CD8-positive, alpha-beta memory T cell (primary cell): ENCODE measurements around the gene SPIN1. TPM values are rescaled to one million over a fixed set of nuclear protein-coding genes. Genes with fewer than 3 reads are reported as not detected.

Source experiments
- CTCF ChIA-PET: fragments of 350-600 bp; sonication (Branson Sonifier 250); formaldehyde crosslinking; loops from one replicate; lab custom pipeline; 2021; ENCODE audit warnings: antibody characterized with exemption; lab: Charles Lee
- POLR2A ChIA-PET: fragments of 350-600 bp; sonication (Branson Sonifier 250); formaldehyde crosslinking; loops from one replicate; lab custom pipeline; 2021; ENCODE audit warnings: antibody characterized with exemption; lab: Charles Lee
- DNase-seq, 5 donors: peaks; one replicate each; pipeline versions ENCODE4 v3.0.0 to v3.0.0-alpha.2; 2020 to 2022; ENCODE audit warnings: mixed read lengths in 1 of 5
- H3K27ac ChIP-seq: one replicate; pipeline ENCODE4 v1.7.0; 2013; ENCODE audit warnings: low read depth, mild to moderate bottlenecking, low read length, moderate library complexity
- H3K27me3 ChIP-seq: 2 replicates; pipeline ENCODE4 v1.7.0; 2013; ENCODE audit warnings: low read length, mild to moderate bottlenecking; ENCODE audit not compliant: insufficient read depth, poor library complexity, severe bottlenecking
- H3K36me3 ChIP-seq: 2 replicates; pipeline ENCODE4 v1.7.0; 2013; ENCODE audit warnings: mild to moderate bottlenecking, low read length, moderate library complexity; ENCODE audit not compliant: insufficient read depth
- H3K4me1 ChIP-seq: 2 replicates; pipeline ENCODE4 v1.7.0; 2013; ENCODE audit warnings: mild to moderate bottlenecking, low read length, moderate library complexity; ENCODE audit not compliant: insufficient read depth
- H3K4me3 ChIP-seq: 2 replicates; pipeline ENCODE4 v1.7.0; 2013; ENCODE audit warnings: mild to moderate bottlenecking, low read length
- H3K9me3 ChIP-seq: 2 replicates; pipeline ENCODE4 v1.7.0; 2013; ENCODE audit warnings: mild to moderate bottlenecking, low read length
- H3K27ac Mint-ChIP-seq, 8 donors: one replicate each; pipeline ENCODE4 v1.8.0; 2020 to 2021; ENCODE audit warnings: mixed read lengths in 8 of 8, mild to moderate bottlenecking in 6 of 8, inconsistent platforms in 3 of 8, moderate library complexity in 3 of 8
- H3K27me3 Mint-ChIP-seq, 2 donors: one replicate each; pipeline ENCODE4 v1.8.0; 2020 to 2021; ENCODE audit warnings: mixed read lengths in 2 of 2, mild to moderate bottlenecking in 1 of 2, moderate library complexity in 1 of 2
- H3K36me3 Mint-ChIP-seq, 3 donors: one replicate each; pipeline ENCODE4 v1.8.0; 2020 to 2021; ENCODE audit warnings: mixed read lengths in 3 of 3, inconsistent platforms in 1 of 3, mild to moderate bottlenecking in 1 of 3
- H3K4me1 Mint-ChIP-seq, 3 donors: one replicate each; pipeline ENCODE4 v1.8.0; 2020 to 2021; ENCODE audit warnings: mixed read lengths in 3 of 3, inconsistent platforms in 1 of 3, mild to moderate bottlenecking in 1 of 3
- H3K4me3 Mint-ChIP-seq, 7 donors: one replicate each; pipeline ENCODE4 v1.8.0; 2020 to 2021; ENCODE audit warnings: mixed read lengths in 7 of 7, mild to moderate bottlenecking in 6 of 7, moderate library complexity in 4 of 7, inconsistent platforms in 2 of 7
- H3K9me3 Mint-ChIP-seq, 5 donors: one replicate each; pipeline ENCODE4 v1.8.0; 2020 to 2022; ENCODE audit warnings: mixed read lengths in 5 of 5, mild to moderate bottlenecking in 3 of 5, moderate library complexity in 2 of 5, inconsistent platforms in 1 of 5
- polyA plus RNA-seq: library from polyadenylated mRNA; unstranded; fragments of 300-500 nt; fragmentation: Illumina TruSeq; gene quantifications from one replicate; pipeline ENCODE4 v1.2.3, GENCODE V29; 2021
- total RNA-seq, 2 experiments: library from RNA; stranded (reverse); gene quantifications; one replicate each; pipeline ENCODE4 v1.2.3, GENCODE V29; 2021

SPIN1 gene
- total and polyA plus RNA-seq, 3 experiments from 2014 or later, result 21.9 to 24.1 (median 22.9) TPM

DNA sequence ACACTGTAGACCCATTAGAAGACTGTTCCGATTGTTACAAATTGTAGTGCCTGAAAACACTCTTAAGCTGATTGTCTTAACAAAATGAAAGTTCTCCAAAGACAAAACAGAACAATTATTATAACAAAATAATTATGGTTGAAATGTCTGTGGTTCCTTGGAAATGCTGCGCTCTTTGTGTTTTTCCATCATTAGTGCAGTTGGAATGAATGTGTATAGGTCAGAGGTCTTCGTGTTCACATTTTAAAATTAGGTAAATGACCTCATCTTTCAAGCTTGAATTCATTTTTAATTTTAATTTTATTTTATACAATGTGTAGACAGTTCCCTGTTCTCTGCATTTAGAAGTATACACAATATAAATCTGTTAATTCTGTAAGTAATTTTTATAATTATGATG is 90.0 kb downstream of the SPIN1 start:
- no peak for DNase-seq
- Histone ChIP-seq H3K36me3 (no peaks in the 10 kb centered on the region), H3K4me3 (no peak overlapping the region), H3K4me1 (no peaks in the 10 kb centered on the region), H3K27me3 (no peaks in the 10 kb centered on the region), H3K9me3 (no peaks in the 10 kb centered on the region), H3K27ac (no peak overlapping the region)
- no peaks in the 10 kb centered on the region for H3K9me3 Mint-ChIP-seq
- no peak overlapping the region for H3K27ac Mint-ChIP-seq
- H3K27me3 Mint-ChIP-seq, result no peaks in the 10 kb centered on the region
- ChIA-PET POLR2A (no interaction called here), CTCF (no interaction called here)
- peaks cover 3 to 22% (median 20%) of the 10 kb centered on the region in 3 donors for H3K4me1 Mint-ChIP-seq
- no peak overlapping the region for H3K4me3 Mint-ChIP-seq
- H3K36me3 Mint-ChIP-seq, result peaks cover 0 to 31% (median 22%) of the 10 kb centered on the region in 3 donors

DNA sequence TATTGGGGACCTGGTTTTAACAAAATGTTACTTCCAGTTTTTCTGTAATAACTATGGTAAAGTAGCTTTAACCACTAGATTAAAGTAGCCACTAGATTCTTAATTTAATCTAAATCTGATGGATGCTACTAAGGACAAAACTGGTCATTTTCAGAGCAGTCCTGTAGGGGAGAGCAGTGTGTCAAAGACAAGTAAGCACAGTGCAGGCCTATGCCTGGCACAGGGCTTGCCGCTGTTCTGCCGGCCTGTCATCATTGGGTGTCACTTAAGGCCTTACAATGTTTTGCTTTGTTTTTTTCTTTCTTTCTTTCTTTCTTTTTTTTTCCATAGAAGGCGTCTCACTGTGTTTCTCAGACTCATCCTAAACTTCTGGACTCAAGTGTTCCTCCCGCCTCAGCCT is 93.7 kb downstream of the SPIN1 start:
- Histone ChIP-seq H3K36me3 (no peaks in the 10 kb centered on the region), H3K4me3 (no peak overlapping the region), H3K27ac (no peak overlapping the region), H3K27me3 (no peaks in the 10 kb centered on the region), H3K9me3 (no peaks in the 10 kb centered on the region), H3K4me1 (no peaks in the 10 kb centered on the region)
- H3K27me3 Mint-ChIP-seq, result no peaks in the 10 kb centered on the region
- H3K36me3 Mint-ChIP-seq, result peaks cover 0 to 14% (median 13%) of the 10 kb centered on the region in 3 donors
- no peak for DNase-seq
- ChIA-PET POLR2A (no interaction called here), CTCF (no interaction called here)
- peaks cover 1 to 8% (median 7%) of the 10 kb centered on the region in 3 donors for H3K4me1 Mint-ChIP-seq
- no peak overlapping the region for H3K4me3 Mint-ChIP-seq
- H3K9me3 Mint-ChIP-seq, result no peaks in the 10 kb centered on the region
- H3K27ac Mint-ChIP-seq, result no peak overlapping the region

DNA sequence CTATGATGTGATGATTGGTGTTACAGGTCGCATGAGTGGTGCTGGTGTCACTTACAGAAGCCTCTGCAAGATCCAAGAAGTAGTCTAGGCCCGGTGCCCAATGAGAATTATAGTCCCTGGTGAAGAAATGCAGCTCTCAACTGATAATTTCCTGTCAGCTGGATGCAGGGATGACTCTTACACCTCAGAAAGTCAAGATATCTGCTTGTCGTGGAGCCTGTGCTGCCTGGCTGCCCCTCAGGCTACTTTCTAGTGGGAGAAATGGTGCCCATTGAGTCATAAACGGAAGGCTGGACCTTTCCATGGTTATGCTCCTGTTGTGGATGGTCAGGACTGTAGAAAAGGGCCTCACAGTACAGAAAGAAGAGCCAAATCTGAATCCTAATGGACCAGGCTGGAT is 99.9 kb downstream of the SPIN1 start:
- ChIA-PET POLR2A (interaction anchor here (0.6 to 0.7 kb wide), 2 partner anchors 15 to 16 kb away, joined by 3 read pairs; no protein-coding TSS in a partner anchor), CTCF (no interaction called here)
- no peaks in the 10 kb centered on the region for H3K4me1 Mint-ChIP-seq
- DNase-seq, result no peak
- H3K27me3 Mint-ChIP-seq, result peaks cover 0 to 2% of the 10 kb centered on the region in 2 donors
- H3K4me3 Mint-ChIP-seq, result no peak overlapping the region
- no peaks in the 10 kb centered on the region for H3K9me3 Mint-ChIP-seq
- H3K27me3 ChIP-seq, result no peaks in the 10 kb centered on the region
- no peak overlapping the region for H3K4me3 ChIP-seq
- no peaks in the 10 kb centered on the region for H3K4me1 ChIP-seq
- no peaks in the 10 kb centered on the region for H3K9me3 ChIP-seq
- H3K36me3 Mint-ChIP-seq, result peaks cover 0 to 4% (median 4%) of the 10 kb centered on the region in 3 donors
- H3K27ac ChIP-seq, result no peak overlapping the region
- no peak overlapping the region for H3K27ac Mint-ChIP-seq
- no peaks in the 10 kb centered on the region for H3K36me3 ChIP-seq

DNA sequence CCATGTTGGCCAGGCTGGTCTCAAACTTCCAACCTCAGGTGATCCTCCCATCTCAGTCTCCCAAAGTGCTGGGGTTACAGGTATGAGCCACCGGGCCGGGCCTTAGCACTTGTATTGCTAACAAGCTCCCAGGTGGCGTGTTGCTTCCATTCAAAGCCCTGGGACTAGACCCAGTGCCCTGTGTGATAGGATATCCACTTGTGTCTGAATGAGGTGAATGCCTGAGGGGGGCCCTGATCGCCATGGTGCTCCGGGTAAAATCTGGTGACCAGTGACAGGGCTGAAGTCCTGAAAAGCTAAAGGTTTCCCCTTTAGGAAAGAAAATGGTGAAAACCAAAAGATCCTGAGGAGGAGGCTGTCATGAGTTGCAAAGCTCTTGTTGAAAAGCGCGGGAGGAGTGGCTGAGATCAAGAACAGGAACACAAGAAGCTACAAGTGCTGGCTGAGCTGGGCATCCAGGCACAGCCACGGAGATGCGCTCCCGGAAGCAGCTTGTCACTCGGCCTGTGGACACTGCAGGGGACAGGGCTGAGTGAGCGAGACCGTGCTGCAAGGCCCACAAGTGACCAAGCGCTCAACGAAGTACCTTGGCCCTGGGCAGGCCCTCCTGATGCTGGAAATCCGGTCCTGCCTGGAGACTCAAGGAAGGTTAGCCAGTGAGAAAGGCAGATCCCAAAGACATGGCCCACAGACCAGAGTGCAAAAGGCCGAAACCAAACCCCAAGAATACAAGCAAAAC is 106.9 kb downstream of the SPIN1 start:
- CTCF ChIA-PET, result no interaction called here
- no peaks in the 10 kb centered on the region for H3K4me1 Mint-ChIP-seq
- POLR2A ChIA-PET, result no interaction called here
- no peaks in the 10 kb centered on the region for H3K9me3 Mint-ChIP-seq
- peaks cover 0 to 3% of the 10 kb centered on the region in 2 donors for H3K27me3 Mint-ChIP-seq
- no peak for DNase-seq
- Histone ChIP-seq H3K9me3 (no peaks in the 10 kb centered on the region), H3K4me1 (no peaks in the 10 kb centered on the region), H3K27me3 (no peaks in the 10 kb centered on the region), H3K27ac (no peak overlapping the region), H3K36me3 (no peaks in the 10 kb centered on the region), H3K4me3 (no peak overlapping the region)
- no peak overlapping the region for H3K27ac Mint-ChIP-seq
- no peak overlapping the region for H3K4me3 Mint-ChIP-seq
- no peaks in the 10 kb centered on the region for H3K36me3 Mint-ChIP-seq

DNA sequence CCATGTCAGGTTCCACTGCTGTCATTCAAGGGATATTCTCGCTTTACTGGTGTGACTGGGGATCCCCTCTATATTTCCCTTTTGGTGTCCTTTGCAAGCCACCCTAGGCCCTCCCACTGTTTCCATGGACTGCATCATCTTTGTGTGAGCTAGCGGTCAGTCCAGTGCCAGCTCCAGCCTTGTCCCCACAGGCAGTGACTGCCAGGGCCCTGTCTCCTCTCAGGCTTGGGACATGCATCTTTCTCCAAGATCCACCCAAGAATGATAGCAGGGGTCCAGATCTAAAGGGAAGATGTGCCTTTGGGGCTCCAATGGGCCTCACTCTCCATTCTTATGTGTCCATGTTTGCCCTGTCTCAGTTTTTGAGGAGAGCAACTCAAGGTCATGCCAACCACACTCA is 109.0 kb downstream of the SPIN1 start:
- H3K27me3 Mint-ChIP-seq, result peaks cover 0 to 2% of the 10 kb centered on the region in 2 donors
- ChIA-PET CTCF (no interaction called here), POLR2A (no interaction called here)
- no peaks in the 10 kb centered on the region for H3K36me3 Mint-ChIP-seq
- H3K9me3 Mint-ChIP-seq, result no peaks in the 10 kb centered on the region
- Histone ChIP-seq H3K36me3 (no peaks in the 10 kb centered on the region), H3K27me3 (no peaks in the 10 kb centered on the region), H3K27ac (no peak overlapping the region), H3K4me3 (no peak overlapping the region), H3K9me3 (no peaks in the 10 kb centered on the region), H3K4me1 (no peaks in the 10 kb centered on the region)
- no peak for DNase-seq
- no peaks in the 10 kb centered on the region for H3K4me1 Mint-ChIP-seq
- H3K4me3 Mint-ChIP-seq, result no peak overlapping the region
- no peak overlapping the region for H3K27ac Mint-ChIP-seq

DNA sequence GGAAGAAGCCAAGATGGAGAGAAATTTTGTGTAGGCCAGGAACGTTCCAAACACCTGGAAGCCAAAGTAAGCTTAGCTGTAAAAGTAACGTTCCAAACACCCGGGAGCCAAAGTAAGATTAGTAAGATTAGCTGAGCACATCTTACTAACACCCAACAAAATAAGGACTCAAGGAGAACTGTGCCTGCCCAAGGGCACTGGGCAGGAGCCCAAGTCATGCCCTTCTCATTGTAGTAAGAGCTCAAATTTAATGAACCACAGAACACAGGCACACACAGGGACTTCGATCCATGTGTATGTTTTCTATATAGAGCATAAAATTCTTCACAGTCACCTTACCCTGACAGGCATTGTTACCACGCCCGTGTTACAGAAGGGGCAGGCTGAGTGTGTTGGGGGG is 110.6 kb downstream of the SPIN1 start:
- Mint-ChIP-seq H3K9me3 (no peaks in the 10 kb centered on the region), H3K36me3 (no peaks in the 10 kb centered on the region), H3K27me3 (peaks cover 2 to 4% of the 10 kb centered on the region in 2 donors), H3K27ac (no peak overlapping the region), H3K4me3 (no peak overlapping the region), H3K4me1 (no peaks in the 10 kb centered on the region)
- H3K27me3 ChIP-seq, result no peaks in the 10 kb centered on the region
- no peaks in the 10 kb centered on the region for H3K4me1 ChIP-seq
- CTCF ChIA-PET, result no interaction called here
- no peaks in the 10 kb centered on the region for H3K36me3 ChIP-seq
- no peaks in the 10 kb centered on the region for H3K9me3 ChIP-seq
- no peak overlapping the region for H3K4me3 ChIP-seq
- DNase-seq, result no peak
- POLR2A ChIA-PET, result no interaction called here
- H3K27ac ChIP-seq, result no peak overlapping the region

DNA sequence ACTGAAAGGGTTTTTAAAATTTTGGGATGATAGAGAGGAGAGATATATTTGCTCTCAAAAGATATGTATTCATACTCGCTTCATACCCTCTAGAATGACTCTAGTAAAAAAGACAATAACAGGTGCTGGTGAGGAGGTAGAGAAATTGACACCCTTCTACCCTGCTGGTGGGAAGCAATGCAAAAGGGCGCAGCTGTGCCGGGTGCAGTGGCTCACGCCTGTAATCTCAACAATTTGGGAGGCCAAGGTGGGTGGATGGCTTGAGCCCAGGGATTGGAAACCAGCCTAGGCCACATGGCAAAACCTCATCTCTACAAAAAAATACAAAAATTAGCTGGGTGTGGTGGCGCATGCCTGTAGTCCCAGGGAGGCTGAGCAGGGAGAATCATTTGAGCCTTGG is 112.8 kb downstream of the SPIN1 start:
- no peak overlapping the region for H3K4me3 ChIP-seq
- H3K27ac Mint-ChIP-seq, result no peak overlapping the region
- peaks cover 5 to 12% of the 10 kb centered on the region in 2 donors for H3K27me3 Mint-ChIP-seq
- no peak overlapping the region for H3K27ac ChIP-seq
- H3K4me1 ChIP-seq, result no peaks in the 10 kb centered on the region
- no peaks in the 10 kb centered on the region for H3K9me3 Mint-ChIP-seq
- ChIA-PET CTCF (no interaction called here), POLR2A (no interaction called here)
- H3K9me3 ChIP-seq, result no peaks in the 10 kb centered on the region
- H3K36me3 Mint-ChIP-seq, result no peaks in the 10 kb centered on the region
- H3K36me3 ChIP-seq, result no peaks in the 10 kb centered on the region
- no peaks in the 10 kb centered on the region for H3K27me3 ChIP-seq
- DNase-seq, result no peak
- no peak overlapping the region for H3K4me3 Mint-ChIP-seq
- no peaks in the 10 kb centered on the region for H3K4me1 Mint-ChIP-seq

DNA sequence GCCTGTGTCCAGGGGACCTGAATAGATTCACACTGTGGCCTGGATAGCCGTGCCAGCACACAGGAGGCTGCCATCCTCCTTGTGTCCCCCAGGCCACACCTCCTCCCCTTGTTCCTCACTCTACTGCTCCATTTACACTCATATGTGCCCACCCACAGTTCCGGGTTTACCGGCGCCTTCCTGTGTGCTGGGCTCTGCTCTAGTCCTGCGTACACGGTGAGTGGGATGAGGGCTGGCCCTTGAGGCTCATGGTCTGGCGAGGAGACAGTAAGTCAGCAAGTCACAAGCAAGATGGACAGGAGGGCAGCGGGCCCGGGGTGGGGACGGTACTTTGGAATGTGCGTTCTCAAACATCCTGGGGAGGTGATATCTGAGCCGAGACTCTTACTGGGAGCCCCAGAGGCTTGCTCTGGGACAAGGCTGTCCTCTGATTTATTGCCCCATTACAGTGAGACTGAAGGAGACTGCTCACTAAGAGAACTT is 114.3 kb downstream of the SPIN1 start:
- H3K27me3 ChIP-seq, result no peaks in the 10 kb centered on the region
- no peaks in the 10 kb centered on the region for H3K9me3 ChIP-seq
- no peak overlapping the region for H3K4me3 ChIP-seq
- Mint-ChIP-seq H3K36me3 (no peaks in the 10 kb centered on the region), H3K27me3 (peaks cover 5 to 12% of the 10 kb centered on the region in 2 donors), H3K4me1 (no peaks in the 10 kb centered on the region), H3K9me3 (no peaks in the 10 kb centered on the region), H3K27ac (no peak overlapping the region), H3K4me3 (no peak overlapping the region)
- no peak for DNase-seq
- H3K27ac ChIP-seq, result no peak overlapping the region
- H3K36me3 ChIP-seq, result no peaks in the 10 kb centered on the region
- H3K4me1 ChIP-seq, result no peaks in the 10 kb centered on the region
- CTCF ChIA-PET, result no interaction called here
- POLR2A ChIA-PET, result no interaction called here
